Ovary (tissue), 9 donors: Measurements from ENCODE around the gene GRK2. TPM values are rescaled to one million over a fixed set of nuclear protein-coding genes. Genes with fewer than 3 reads are reported as not detected.

Experiments
- DNase-seq, 5 donors: peaks; one replicate each; pipeline ENCODE4 v3.0.0-alpha.2; 2019 to 2020
- H3K27ac ChIP-seq, 2 donors: fragments of 200-600 bp; one replicate each; pipeline versions ENCODE4 v1.5.1 to v1.8.0; 2019 to 2022
- H3K27me3 ChIP-seq: fragments of 200-600 bp; one replicate; pipeline ENCODE4 v1.8.0; 2022
- H3K36me3 ChIP-seq: fragments of 200-600 bp; sonication (generic); one replicate; pipeline ENCODE4 v1.5.1; 2019
- H3K4me1 ChIP-seq: one replicate; pipeline ENCODE4 v1.8.1; 2013; ENCODE audit warnings: mild to moderate bottlenecking, moderate library complexity; ENCODE audit not compliant: insufficient read depth
- H3K4me3 ChIP-seq: fragments of 200-600 bp; sonication (generic); one replicate; pipeline ENCODE4 v1.5.1; 2017
- H3K9me3 ChIP-seq, 2 donors: fragments of 200-600 bp in 1 of 2; sonication (generic) in 1 of 2; one replicate each; pipeline versions ENCODE4 v1.5.1 to v1.8.1; 2013 to 2019; ENCODE audit warnings: mild to moderate bottlenecking in 1 of 2, moderate library complexity in 1 of 2
- CTCF ChIP-seq, 3 donors: fragments of 450-650 bp in 2 of 3; fragments of 200-600 bp in 1 of 3; IDR thresholded peaks; one replicate each; pipeline versions ENCODE4 v1.5.1 to v1.8.0; 2016 to 2022; ENCODE audit warnings: antibody characterized with exemption in 3 of 3, mild to moderate bottlenecking in 1 of 3
- EP300 ChIP-seq: sonication (generic); formaldehyde crosslinking; IDR thresholded peaks from one replicate; pipeline ENCODE4 v1.6.1; 2017; ENCODE audit warnings: antibody characterized with exemption
- POLR2A ChIP-seq: fragments of 450-650 bp; IDR thresholded peaks from one replicate; pipeline ENCODE4 v1.6.1; 2017; ENCODE audit warnings: antibody characterized with exemption, mild to moderate bottlenecking, moderate library complexity
- WGBS, 3 donors: extraction: QIAGEN DNeasy Blood & Tissue Kit in 1 of 3; methylation state at CpG; one replicate each; pipeline versions ENCODE4 v1.1.5 to v1.1.7; 2013 to 2017; 5-methylcytosine and 5-hydroxymethylcytosine counted together
- intact Hi-C, 4 donors: fragments of 100-400 bp; cut with DNase I; formaldehyde crosslinking; loops; one replicate each; pipeline versions ENCODE4 v1.11.0 to v1.15.1; 2022 to 2023
- polyA plus RNA-seq, 2 donors: library from polyadenylated mRNA; stranded (reverse); fragments of 200-250 nt in 1 of 2; fragments of 350-450 nt in 1 of 2; fragmentation: Illumina TruSeq in 1 of 2; extraction: RNeasy Lipid Tissue Mini Kit (QIAGEN cat#74804) in 1 of 2; gene quantifications; one replicate each; pipeline ENCODE4 v1.2.3, GENCODE V29; 2013 to 2014
- total RNA-seq, 7 donors: library from RNA; depleted of rRNA in 2 of 7; stranded (reverse); fragments of >200 nt in 2 of 7; fragmentation: NEBNext Ultra II Directional in 3 of 7; extraction: Animal tissue kit (Norgen Biotek cat#: 25700) in 3 of 7; gene quantifications; one replicate each; pipeline versions ENCODE4 v1.1.0 to v1.2.4, GENCODE V29; 2016 to 2023
- donor health status: DM: no; HTN: no; CAD: no; lungs with moderate emphysema.
- donor health status: DM: no; HTN: no; CAD: no.
- donor health status: Bipolar disorder and iron deficiency.
- donor health status: DM: yes; HTN: yes; CAD: no.
- donor health status: DM: no; HTN: no; CAD: no.
- donor health status: DM: yes; HTN: yes; CAD: no.

The GRK2 gene
- total and polyA plus RNA-seq, 9 donors: 21.5 to 58.1 (median 40.5) TPM

DNA sequence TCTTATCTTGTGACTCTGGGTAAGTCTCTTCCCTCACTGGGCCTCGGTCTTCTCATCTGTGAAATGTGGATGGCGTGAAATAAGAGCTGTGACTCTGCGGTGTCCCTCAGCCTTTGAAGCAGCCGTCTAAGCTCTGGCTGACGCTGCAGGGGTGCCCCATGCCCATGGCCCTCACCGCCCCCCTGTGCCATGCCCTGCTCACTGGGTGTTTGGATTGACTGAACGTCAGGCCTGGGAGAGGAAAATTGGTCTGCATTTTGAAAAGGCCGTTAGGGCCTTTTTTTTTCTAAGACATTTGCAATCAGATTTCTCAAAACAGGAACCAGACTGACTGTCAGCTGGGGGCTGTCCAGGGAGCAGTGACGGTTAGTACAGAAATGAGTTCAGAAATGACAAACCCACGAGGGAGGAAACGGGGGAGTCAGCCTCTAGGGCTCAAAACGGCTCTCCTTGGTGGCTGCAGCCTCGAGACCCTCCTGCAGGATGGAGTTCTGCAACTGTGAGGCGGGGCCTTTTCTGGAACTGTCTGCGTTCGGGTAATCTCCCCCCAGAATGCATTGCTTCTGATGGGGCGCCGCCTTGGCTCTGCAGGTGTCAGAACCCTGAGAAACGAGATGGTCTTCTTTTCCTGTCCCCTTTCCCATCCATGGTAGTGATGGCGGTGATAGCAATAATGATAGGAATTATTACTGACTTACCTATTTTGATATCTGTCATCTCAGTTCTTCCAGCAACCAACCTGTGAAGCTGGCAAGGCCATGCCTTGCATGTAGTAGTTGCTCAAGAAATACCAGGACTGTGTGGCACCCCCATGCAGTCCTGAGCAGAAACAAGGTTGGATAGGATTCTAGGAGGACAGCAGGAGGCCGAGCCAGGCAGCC lies 2.0 kb downstream of the GRK2 start:
- DNase-seq: peak in 1 of 5 donors; percentile 21
- no peak for TF ChIP-seq CTCF (IDR thresholded peaks at IDR 0.05)
- H3K9me3 ChIP-seq: no peaks in the 10 kb centered on the region
- intact Hi-C loops: loop anchor here in 1 of 4 donors (5.0 kb wide), 1 partner anchor 49 kb away; no protein-coding TSS in a partner anchor
- no peaks in the 10 kb centered on the region for H3K36me3 ChIP-seq
- H3K4me1 ChIP-seq: peaks cover 31% of the 10 kb centered on the region
- no peak overlapping the region for H3K27ac ChIP-seq
- no peaks in the 10 kb centered on the region for H3K27me3 ChIP-seq
- 61 to 67% (median 63%) methylated on average over 21 of the region's 21 CpGs for WGBS, 3 donors
- peak overlapping the region; percentile 17 for H3K4me3 ChIP-seq

- intact Hi-C loops: loop anchor here in 1 of 4 donors (5.0 kb wide), 1 partner anchor 48 kb away; no protein-coding TSS in a partner anchor
- 79 to 90% (median 85%) methylated on average over 13 of the region's 13 CpGs for WGBS, 3 donors
- peak in 3 of 5 donors; percentile 18 to 30 (median 19) for DNase-seq
- no peak overlapping the region for H3K27ac ChIP-seq
- H3K4me1 ChIP-seq: peaks cover 34% of the 10 kb centered on the region
- H3K9me3 ChIP-seq: no peaks in the 10 kb centered on the region
- no peaks in the 10 kb centered on the region for H3K27me3 ChIP-seq
- no peaks in the 10 kb centered on the region for H3K36me3 ChIP-seq
- no peak overlapping the region for H3K4me3 ChIP-seq
- TF ChIP-seq EP300 (no peak), POLR2A (no peak), CTCF (IDR thresholded peaks at IDR 0.05) (no peak)
Observed at GRCh38 chr11:67268962-67269268, 2.6 kb downstream of the GRK2 start.

DNA sequence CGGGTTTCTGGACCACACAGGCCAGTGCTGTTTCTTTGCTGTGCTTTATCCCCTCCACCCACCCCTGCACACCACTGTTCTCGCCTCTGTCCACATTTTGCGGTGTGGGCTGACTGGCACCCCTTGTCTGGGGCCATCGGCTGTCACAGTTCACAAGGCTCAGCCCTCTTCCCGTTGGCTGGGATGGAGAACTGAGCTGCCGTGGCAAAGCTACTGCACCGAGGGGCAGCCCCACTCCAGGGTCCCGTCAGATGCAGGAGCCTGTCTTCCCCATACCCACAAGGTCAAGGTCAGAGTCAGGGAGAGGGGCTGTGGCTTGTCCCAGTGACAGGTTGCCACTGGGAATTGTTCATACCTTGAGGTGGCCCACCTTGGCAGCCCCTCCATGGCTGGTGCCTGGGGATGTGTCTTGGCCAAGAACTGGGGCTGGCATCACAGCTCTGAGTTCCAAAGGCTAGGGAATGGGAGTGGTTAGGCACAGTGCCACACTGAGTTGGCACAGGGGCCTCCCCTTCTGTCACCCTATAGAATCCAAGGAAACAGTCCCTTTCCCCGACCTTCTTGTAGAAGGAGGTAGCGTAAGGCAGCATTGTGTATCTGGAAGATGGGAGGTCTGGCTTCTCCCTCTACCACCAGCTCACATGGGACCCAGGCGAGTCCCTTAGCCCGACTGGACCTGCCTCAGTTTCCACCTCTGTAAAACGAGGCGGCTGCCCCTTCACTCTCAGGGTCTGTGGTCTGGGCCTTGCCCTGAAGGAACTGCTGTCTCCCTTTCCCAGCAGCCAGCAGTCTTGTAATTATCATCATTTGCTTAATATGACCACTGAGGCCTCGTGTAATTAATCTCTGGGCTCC lies 3.4 kb downstream of the GRK2 start:
- WGBS, 3 donors: 35 to 43% (median 37%) methylated on average over 15 of the region's 15 CpGs
- Histone ChIP-seq H3K4me1 (peaks cover 37% of the 10 kb centered on the region), H3K36me3 (no peaks in the 10 kb centered on the region), H3K4me3 (no peak overlapping the region), H3K9me3 (no peaks in the 10 kb centered on the region), H3K27me3 (no peaks in the 10 kb centered on the region), H3K27ac (peak overlapping the region in 1 of 2 donors; percentile 54)
- DNase-seq: peak in 4 of 5 donors; percentile 19 to 41 (median 38)
- TF ChIP-seq CTCF (IDR thresholded peaks at IDR 0.05) (no peak), EP300 (no peak), POLR2A (no peak)
- intact Hi-C loops: loop anchor here in 2 of 4 donors (5.0 to 10.0 kb wide), 3 partner anchors 38 to 125 kb away; partner anchors contain the start of gene RAD9A (in 1 of the 2)
